ENCODE results near the gene PLEKHA4.
"Not testable (repeated sequence)": the region's sequence is repeated elsewhere in the genome, so short reads cannot be mapped to it uniquely, and the experiment has no call there.

GRCh38 chr19:48846659-48847058 lies 21.8 kb downstream of the PLEKHA4 start:
- TF ChIP-seq, protein P1, sequence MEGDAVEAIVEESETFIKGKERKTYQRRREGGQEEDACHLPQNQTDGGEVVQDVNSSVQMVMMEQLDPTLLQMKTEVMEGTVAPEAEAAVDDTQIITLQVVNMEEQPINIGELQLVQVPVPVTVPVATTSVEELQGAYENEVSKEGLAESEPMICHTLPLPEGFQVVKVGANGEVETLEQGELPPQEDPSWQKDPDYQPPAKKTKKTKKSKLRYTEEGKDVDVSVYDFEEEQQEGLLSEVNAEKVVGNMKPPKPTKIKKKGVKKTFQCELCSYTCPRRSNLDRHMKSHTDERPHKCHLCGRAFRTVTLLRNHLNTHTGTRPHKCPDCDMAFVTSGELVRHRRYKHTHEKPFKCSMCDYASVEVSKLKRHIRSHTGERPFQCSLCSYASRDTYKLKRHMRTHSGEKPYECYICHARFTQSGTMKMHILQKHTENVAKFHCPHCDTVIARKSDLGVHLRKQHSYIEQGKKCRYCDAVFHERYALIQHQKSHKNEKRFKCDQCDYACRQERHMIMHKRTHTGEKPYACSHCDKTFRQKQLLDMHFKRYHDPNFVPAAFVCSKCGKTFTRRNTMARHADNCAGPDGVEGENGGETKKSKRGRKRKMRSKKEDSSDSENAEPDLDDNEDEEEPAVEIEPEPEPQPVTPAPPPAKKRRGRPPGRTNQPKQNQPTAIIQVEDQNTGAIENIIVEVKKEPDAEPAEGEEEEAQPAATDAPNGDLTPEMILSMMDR (IDR thresholded peaks at IDR 0.05) = not testable (repeated sequence)
- not testable (repeated sequence) for TF ChIP-seq POLR2A, EP300 (IDR thresholded peaks at IDR 0.05)

All from tibial nerve (tissue), 4 donors.